Activated naive CD8-positive, alpha-beta T cell treated with anti-CD3 and anti-CD28 coated beads for 36 hours (primary cell): ENCODE results near the gene TSNAX. TPM values are rescaled to one million over a fixed set of nuclear protein-coding genes. Genes with fewer than 3 reads are reported as not detected.

Experiments used
- DNase-seq: peaks from one replicate; pipeline ENCODE4 v3.0.0; 2021
- H3K27ac Mint-ChIP-seq: one replicate; pipeline ENCODE4 v1.8.0; 2022; ENCODE audit warnings: mild to moderate bottlenecking, moderate library complexity, mixed read lengths
- H3K27me3 Mint-ChIP-seq: one replicate; pipeline ENCODE4 v1.8.0; 2022; ENCODE audit warnings: mild to moderate bottlenecking, mixed read lengths
- H3K36me3 Mint-ChIP-seq: one replicate; pipeline ENCODE4 v1.8.0; 2021; ENCODE audit warnings: mild to moderate bottlenecking, mixed read lengths
- H3K4me1 Mint-ChIP-seq: one replicate; pipeline ENCODE4 v1.8.0; 2021; ENCODE audit warnings: mixed read lengths
- H3K4me3 Mint-ChIP-seq: one replicate; pipeline ENCODE4 v1.8.0; 2022; ENCODE audit warnings: mild to moderate bottlenecking, moderate library complexity, mixed read lengths
- H3K9me3 Mint-ChIP-seq: one replicate; pipeline ENCODE4 v1.8.0; 2022; ENCODE audit warnings: mixed read lengths
- total RNA-seq, 2 experiments: library from RNA; stranded (reverse); gene quantifications; one replicate each; pipeline ENCODE4 v1.2.3, GENCODE V29; 2021

TSNAX gene
- total RNA-seq, 2 experiments from 2014 or later, result 48.5 to 48.8 TPM

DNA sequence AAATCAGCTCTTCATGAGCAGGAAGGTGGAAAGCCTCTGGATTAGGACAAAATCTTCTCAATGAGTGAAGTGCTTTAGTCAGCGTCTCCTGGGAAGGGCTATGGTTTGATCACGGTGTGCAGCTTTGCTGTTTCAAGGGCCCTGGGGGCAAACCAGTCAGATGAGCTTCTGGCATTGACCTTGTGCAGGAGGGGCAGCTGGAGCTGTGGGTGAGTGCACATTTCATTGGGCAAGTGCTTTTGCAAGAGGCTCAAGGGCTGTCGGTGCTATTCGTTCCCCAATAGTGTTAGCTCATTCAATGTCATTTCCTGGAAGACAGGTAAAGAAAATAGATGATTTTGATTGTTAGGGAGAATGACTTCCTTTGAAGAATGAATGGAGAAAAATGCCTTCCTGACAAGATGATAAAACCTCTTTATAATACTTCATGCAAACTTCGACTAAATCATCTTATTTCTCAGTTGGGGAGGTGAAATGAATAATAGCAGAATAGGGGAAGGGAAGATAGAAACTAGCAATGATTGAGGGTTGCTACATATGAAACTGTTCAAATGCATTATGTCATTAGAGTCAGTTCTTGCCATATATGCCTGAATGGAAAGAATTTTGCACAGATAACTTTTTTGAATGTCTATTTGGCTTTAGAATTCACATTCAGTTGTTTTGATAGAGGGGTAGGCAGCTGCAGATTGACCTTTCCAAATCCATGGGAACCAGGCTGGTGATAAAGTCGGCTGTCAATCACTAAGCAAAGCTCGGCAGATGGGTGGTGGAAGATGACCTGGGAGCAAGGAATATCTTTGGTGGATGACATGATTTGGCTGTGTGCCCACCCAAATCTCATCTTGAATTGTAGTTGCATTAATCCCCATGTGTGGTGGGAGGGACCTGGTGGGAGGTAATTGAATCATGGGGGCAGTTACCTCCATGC lies 85.2 kb downstream of the TSNAX start:
- Mint-ChIP-seq H3K27me3 (no peaks in the 10 kb centered on the region), H3K36me3 (peaks cover 20% of the 10 kb centered on the region), H3K4me1 (peaks cover 45% of the 10 kb centered on the region), H3K9me3 (peaks cover 21% of the 10 kb centered on the region), H3K4me3 (peak overlapping the region; percentile 19), H3K27ac (peak overlapping the region; percentile 82)
- no peak for DNase-seq

Other genes starting within 250 kb of the TSNAX start
- gene EXOC8, start 190.8 kb upstream of the TSNAX start, total RNA-seq, result 10 to 100 TPM; 12.6 to 13.0 TPM
- gene SPRTN, start 190.4 kb upstream of the TSNAX start, total RNA-seq, result 10 to 100 TPM; 11.2 to 12.2 TPM
- gene EGLN1, start 106.4 kb upstream of the TSNAX start, total RNA-seq, result 10 to 100 TPM; 36.3 to 37.8 TPM
- 1 to 10 TPM; 1.7 to 2.0 TPM for gene DISC1, start 98.1 kb downstream of the TSNAX start, total RNA-seq